AG04449 (cell line): ENCODE data around the gene SRP9.
"Not testable (repeated sequence)": the region's sequence is repeated elsewhere in the genome, so short reads cannot be mapped to it uniquely, and the experiment has no call there.

Source experiments
- CTCF ChIA-PET: fragments of 350-600 bp; formaldehyde crosslinking; extraction: SDS; loops from one replicate; lab custom pipeline; 2021; ENCODE audit warnings: antibody characterized with exemption; lab: Yijun Ruan, JAX
- POLR2A ChIA-PET: fragments of 400-600, 350-600 bp; formaldehyde crosslinking; extraction: SDS; loops from one replicate; lab custom pipeline; 2020; ENCODE audit warnings: antibody characterized with exemption, inconsistent platforms; lab: Yijun Ruan, JAX
- DNase-seq: peaks from one replicate; pipeline ENCODE4 v3.0.0-alpha.2; 2010; ENCODE audit warnings: low read depth, low spot score
- H3K4me3 ChIP-seq: 2 replicates; pipeline ENCODE4 v1.5.1; 2011; ENCODE audit warnings: low read depth, mild to moderate bottlenecking, control low read depth, low read length
- TF ChIP-seq, protein P1 (sequence below): IDR thresholded peaks from one replicate; pipeline ENCODE4 v1.5.1; 2011; ENCODE audit warnings: mild to moderate bottlenecking, moderate library complexity, low read length, control low read depth, inconsistent platforms; ENCODE audit not compliant: insufficient read depth; ENCODE audit errors: missing control alignments

SRP9 gene

DNA sequence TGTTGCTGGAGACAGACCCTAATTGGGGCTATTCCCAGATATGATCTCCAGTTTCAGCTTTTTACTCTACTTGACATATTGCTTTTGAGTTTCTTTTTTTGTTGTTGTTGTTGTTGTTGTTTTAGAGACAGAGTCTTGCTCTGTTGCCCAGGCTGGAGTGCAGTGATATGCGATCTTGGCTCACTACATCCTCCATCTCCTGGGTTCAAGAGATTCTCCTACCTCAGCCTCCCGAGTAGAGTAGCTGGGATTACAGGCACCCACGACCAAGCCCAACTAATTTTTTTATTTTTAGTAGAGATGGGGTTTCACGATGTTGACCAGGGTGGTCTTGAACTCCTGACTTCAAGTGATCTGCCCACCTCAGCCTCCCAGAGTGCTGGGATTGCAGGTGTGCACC, 1.3 kb upstream of the SRP9 start:
- H3K4me3 ChIP-seq, result no peak overlapping the region
- DNase-seq, result no peak
- ChIA-PET POLR2A (no interaction called here), CTCF (interaction anchor here (0.9 to 15.3 kb wide), 14 partner anchors 12 to 305 kb away, joined by 3 to 332 read pairs (median 6); partner anchors contain the start of gene EPHX1)
- TF ChIP-seq, protein P1, sequence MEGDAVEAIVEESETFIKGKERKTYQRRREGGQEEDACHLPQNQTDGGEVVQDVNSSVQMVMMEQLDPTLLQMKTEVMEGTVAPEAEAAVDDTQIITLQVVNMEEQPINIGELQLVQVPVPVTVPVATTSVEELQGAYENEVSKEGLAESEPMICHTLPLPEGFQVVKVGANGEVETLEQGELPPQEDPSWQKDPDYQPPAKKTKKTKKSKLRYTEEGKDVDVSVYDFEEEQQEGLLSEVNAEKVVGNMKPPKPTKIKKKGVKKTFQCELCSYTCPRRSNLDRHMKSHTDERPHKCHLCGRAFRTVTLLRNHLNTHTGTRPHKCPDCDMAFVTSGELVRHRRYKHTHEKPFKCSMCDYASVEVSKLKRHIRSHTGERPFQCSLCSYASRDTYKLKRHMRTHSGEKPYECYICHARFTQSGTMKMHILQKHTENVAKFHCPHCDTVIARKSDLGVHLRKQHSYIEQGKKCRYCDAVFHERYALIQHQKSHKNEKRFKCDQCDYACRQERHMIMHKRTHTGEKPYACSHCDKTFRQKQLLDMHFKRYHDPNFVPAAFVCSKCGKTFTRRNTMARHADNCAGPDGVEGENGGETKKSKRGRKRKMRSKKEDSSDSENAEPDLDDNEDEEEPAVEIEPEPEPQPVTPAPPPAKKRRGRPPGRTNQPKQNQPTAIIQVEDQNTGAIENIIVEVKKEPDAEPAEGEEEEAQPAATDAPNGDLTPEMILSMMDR, result no peak

DNA sequence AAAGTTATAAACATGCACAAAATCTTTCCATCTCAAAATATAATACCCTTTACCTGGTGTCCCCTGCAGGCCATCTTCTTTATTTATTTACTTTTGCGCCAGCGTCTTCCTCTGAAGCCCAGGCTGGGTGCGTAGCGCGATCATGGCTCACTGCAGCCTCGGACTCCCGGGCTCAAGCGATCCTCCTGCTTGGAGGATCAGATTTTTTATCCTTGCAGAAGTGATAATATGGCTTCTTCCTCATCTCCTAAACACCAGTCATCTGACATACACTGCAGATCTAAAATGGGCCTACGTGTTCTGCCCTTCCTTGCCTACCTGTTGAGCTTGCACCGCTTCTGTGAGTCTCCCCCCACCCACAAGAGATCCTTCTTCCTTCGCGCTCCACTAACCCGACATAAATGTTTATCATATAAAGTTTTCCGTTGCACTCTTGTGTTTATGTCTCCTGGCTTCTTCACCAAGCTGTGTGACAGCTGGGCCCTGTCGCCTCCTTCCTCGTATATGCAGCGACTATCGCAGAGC, 506 bp upstream of the SRP9 start:
- POLR2A ChIA-PET, result interaction anchor here (0.8 to 2.0 kb wide), 7 partner anchors 10 to 315 kb away, joined by 3 to 10 read pairs (median 4); partner anchors contain the start of gene ENAH
- CTCF ChIA-PET, result interaction anchor here (0.6 to 4.2 kb wide), 58 partner anchors 9 to 309 kb away, joined by 3 to 35 read pairs (median 5); partner anchors contain the start of genes EPHX1 and TMEM63A
- TF ChIP-seq, protein P1, result no peak
- no peak for DNase-seq
- peak overlapping the region; percentile 89 for H3K4me3 ChIP-seq

DNA sequence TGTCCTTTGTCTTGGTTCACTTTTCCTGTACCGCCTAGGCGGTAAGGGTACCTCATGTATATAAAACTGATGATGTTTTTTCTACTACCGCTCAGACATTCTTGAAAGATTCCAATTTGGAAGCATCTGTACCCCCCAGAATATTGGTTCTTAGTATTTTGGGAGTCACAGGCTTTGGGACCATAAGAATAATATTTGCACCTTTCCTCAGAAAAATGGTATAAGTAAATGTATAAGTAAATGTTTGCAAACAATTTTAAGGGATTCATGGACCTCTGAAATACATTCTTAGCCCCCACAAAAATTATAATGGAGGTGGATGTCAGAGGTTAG, 677 bp downstream of the SRP9 start:
- CTCF ChIA-PET, result interaction anchor here (0.9 to 4.2 kb wide), 42 partner anchors 8 to 310 kb away, joined by 3 to 35 read pairs (median 6); partner anchors contain the start of genes EPHX1 and TMEM63A
- H3K4me3 ChIP-seq, result peak overlapping the region; percentile 89
- DNase-seq, result no peak
- POLR2A ChIA-PET, result interaction anchor here (0.7 to 2.0 kb wide), 6 partner anchors 11 to 316 kb away, joined by 3 to 10 read pairs (median 4); partner anchors contain the start of gene ENAH
- TF ChIP-seq, protein P1, result no peak

DNA sequence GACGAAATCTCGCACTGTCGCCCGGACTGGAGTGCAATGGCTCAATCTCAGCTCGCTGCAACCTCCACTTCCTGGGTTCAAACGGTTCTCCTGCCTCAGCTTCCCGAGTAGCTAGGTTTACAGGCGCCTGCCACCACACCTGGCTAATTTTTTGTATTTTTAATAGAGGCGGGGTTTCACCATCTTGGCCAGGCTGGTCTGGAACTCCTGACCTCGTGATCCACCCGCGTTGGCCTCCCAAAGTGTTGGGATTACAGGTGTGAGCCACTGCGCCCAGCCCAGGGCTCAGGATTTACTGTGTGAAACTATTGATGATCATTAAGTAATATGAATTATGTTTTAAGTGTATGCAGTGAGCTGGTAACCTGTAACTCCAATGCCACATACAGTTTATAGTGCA, 1.5 kb downstream of the SRP9 start:
- ChIA-PET CTCF (interaction anchor here (1.1 to 4.2 kb wide), 13 partner anchors 9 to 305 kb away, joined by 3 to 35 read pairs (median 10); partner anchors contain the start of gene EPHX1), POLR2A (interaction anchor here (2.0 kb wide), 1 partner anchor 126 kb away, joined by 10 read pairs; the partner anchor contains the start of gene ENAH)
- peak overlapping the region; percentile 89 for H3K4me3 ChIP-seq
- DNase-seq, result not testable (repeated sequence)

DNA sequence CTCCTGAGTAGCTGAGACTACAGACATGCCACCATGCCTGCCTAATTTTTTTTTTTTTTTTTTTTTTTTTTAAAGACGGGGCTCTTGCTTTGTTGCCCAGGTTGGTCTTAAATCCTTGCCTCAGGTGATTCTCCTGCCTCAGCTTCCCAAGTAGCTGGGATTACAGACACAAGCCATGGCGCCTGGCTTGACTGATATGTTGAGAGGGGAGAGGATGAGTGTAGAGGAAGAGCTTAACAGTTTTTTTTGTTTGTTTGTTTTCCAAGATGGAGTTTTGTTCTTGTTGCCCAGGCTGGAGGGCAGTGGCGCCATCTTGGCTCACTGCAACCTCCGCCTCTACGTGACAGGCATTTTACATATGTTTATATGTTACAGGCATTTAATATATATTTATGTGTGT, 2.5 kb downstream of the SRP9 start:
- no peak overlapping the region for H3K4me3 ChIP-seq
- no peak for DNase-seq
- POLR2A ChIA-PET, result no interaction called here
- CTCF ChIA-PET, result interaction anchor here (0.6 to 4.2 kb wide), 7 partner anchors 13 to 306 kb away, joined by 3 to 35 read pairs (median 27); partner anchors contain the start of gene EPHX1
- TF ChIP-seq, protein P1, result no peak

DNA sequence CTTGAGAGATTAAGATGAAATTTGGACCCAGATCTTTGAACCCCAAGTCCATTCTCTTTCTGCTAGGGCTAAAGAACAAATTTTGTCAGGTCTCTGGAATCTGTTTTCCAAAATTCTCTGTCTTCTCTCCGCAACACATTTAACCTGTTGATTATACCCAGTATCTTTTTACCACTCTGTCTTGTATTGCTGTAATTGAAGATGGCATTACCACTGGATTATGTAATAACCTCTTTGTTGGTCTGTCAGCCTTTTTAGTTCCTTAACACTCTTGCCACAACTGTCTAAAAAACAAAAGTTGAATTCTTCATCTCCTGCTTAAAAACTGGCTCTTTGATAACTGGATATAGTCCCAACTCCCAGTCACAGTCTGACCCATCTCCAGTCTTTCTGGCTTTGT, 3.0 kb downstream of the SRP9 start:
- no peak overlapping the region for H3K4me3 ChIP-seq
- CTCF ChIA-PET, result interaction anchor here (4.2 kb wide), 1 partner anchor 229 kb away, joined by 31 read pairs; no protein-coding TSS in a partner anchor
- POLR2A ChIA-PET, result no interaction called here
- TF ChIP-seq, protein P1, result no peak
- DNase-seq, result no peak

DNA sequence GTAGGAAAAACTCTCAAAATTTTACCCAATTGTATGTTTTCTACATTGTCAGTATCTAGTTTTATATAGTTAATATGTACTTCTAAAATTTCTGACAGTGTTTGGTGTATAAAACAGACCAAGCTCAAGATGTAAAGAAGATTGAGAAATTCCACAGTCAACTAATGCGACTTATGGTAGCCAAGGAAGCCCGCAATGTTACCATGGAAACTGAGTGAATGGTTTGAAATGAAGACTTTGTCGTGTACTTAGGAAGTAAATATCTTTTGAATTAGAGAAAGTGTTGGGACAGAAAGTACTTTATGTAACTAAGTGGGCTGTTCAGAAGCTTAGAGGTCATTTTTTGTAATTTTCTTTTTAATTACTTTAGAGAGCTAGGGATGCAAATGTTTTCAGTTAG, 11.5 kb downstream of the SRP9 start:
- DNase-seq, POLR2A ChIA-PET, H3K4me3 ChIP-seq: not testable (repeated sequence)
- CTCF ChIA-PET, result interaction anchor here (1.4 to 1.9 kb wide), 2 partner anchors 11 kb away, joined by 3 to 12 read pairs; partner anchors contain the start of gene SRP9
